Heart left ventricle (tissue), 13 donors: Measurements from ENCODE around the gene DPH6.

ENCODE experiments used
- CTCF ChIP-seq, 12 donors: fragments of 200-600 bp; sonication (generic) in 4 of 12; IDR thresholded peaks; one replicate each; pipeline versions ENCODE4 v1.5.0 to v1.8.0; 2018 to 2022; ENCODE audit warnings: antibody characterized with exemption in 12 of 12, mild to moderate bottlenecking in 5 of 12
- POLR2A ChIP-seq, 2 donors: fragments of 450-650 bp; IDR thresholded peaks; one replicate each; pipeline ENCODE4 v1.6.1; 2017; ENCODE audit warnings: antibody characterized with exemption in 2 of 2, mild to moderate bottlenecking in 2 of 2, moderate library complexity in 2 of 2
- donor health status: ischemic (EF 13 %, LVEDD 7.1; RV severe dilation, severe dysfunction).
- donor health status: DM: no; HTN: yes; CAD: no.
- donor health status: DM: no; HTN: no; CAD: no.
- donor health status: ischemic (EF 25% LVEDD 6.9; RV normal size, moderate dysfunction).
- donor health status: ischemic (EF 25% LVEDD 5.7; RV mildly dilated, moderate dysfunction).
- donor health status: ischemic (EF 35%, LVEDD 5.7; RV mildly dilated, moderate dysfunction).
- donor health status: nonischemic (EF 11% LVEDD 7.7; RV severe dilation, severe dysfunction).
- donor health status: DM: yes; HTN: yes; CAD: no.
- donor health status: PGD.
- donor health status: ischemic (EF 29% LVEDD 5.4; RV normal size, mild dysfunction).
- donor health status: nonischemic (EF 23%, LVEDD 6.1; RV moderate dilation, normal function).

GRCh38 chr15:35448294-35448693 lies 97.7 kb downstream of the DPH6 start:
- TF ChIP-seq POLR2A (IDR thresholded peaks at IDR 0.05) (no peak), CTCF (IDR thresholded peaks at IDR 0.05) (no peak)
